Ovary (tissue), 9 donors: Measurements from ENCODE around the gene PCBP2. TPM values are rescaled to one million over a fixed set of nuclear protein-coding genes. Genes with fewer than 3 reads are reported as not detected.

Experiments used
- DNase-seq, 5 donors: peaks; one replicate each; pipeline ENCODE4 v3.0.0-alpha.2; 2019 to 2020
- H3K27ac ChIP-seq, 2 donors: fragments of 200-600 bp; one replicate each; pipeline versions ENCODE4 v1.5.1 to v1.8.0; 2019 to 2022
- H3K27me3 ChIP-seq: fragments of 200-600 bp; one replicate; pipeline ENCODE4 v1.8.0; 2022
- H3K36me3 ChIP-seq: fragments of 200-600 bp; sonication (generic); one replicate; pipeline ENCODE4 v1.5.1; 2019
- H3K4me1 ChIP-seq: one replicate; pipeline ENCODE4 v1.8.1; 2013; ENCODE audit warnings: mild to moderate bottlenecking, moderate library complexity; ENCODE audit not compliant: insufficient read depth
- H3K4me3 ChIP-seq: fragments of 200-600 bp; sonication (generic); one replicate; pipeline ENCODE4 v1.5.1; 2017
- H3K9me3 ChIP-seq, 2 donors: fragments of 200-600 bp in 1 of 2; sonication (generic) in 1 of 2; one replicate each; pipeline versions ENCODE4 v1.5.1 to v1.8.1; 2013 to 2019; ENCODE audit warnings: mild to moderate bottlenecking in 1 of 2, moderate library complexity in 1 of 2
- CTCF ChIP-seq, 3 donors: fragments of 450-650 bp in 2 of 3; fragments of 200-600 bp in 1 of 3; IDR thresholded peaks; one replicate each; pipeline versions ENCODE4 v1.5.1 to v1.8.0; 2016 to 2022; ENCODE audit warnings: antibody characterized with exemption in 3 of 3, mild to moderate bottlenecking in 1 of 3
- EP300 ChIP-seq: sonication (generic); formaldehyde crosslinking; IDR thresholded peaks from one replicate; pipeline ENCODE4 v1.6.1; 2017; ENCODE audit warnings: antibody characterized with exemption
- POLR2A ChIP-seq: fragments of 450-650 bp; IDR thresholded peaks from one replicate; pipeline ENCODE4 v1.6.1; 2017; ENCODE audit warnings: antibody characterized with exemption, mild to moderate bottlenecking, moderate library complexity
- WGBS, 3 donors: extraction: QIAGEN DNeasy Blood & Tissue Kit in 1 of 3; methylation state at CpG; one replicate each; pipeline versions ENCODE4 v1.1.5 to v1.1.7; 2013 to 2017; 5-methylcytosine and 5-hydroxymethylcytosine counted together
- intact Hi-C, 4 donors: fragments of 100-400 bp; cut with DNase I; formaldehyde crosslinking; loops; one replicate each; pipeline versions ENCODE4 v1.11.0 to v1.15.1; 2022 to 2023
- polyA plus RNA-seq, 2 donors: library from polyadenylated mRNA; stranded (reverse); fragments of 200-250 nt in 1 of 2; fragments of 350-450 nt in 1 of 2; fragmentation: Illumina TruSeq in 1 of 2; extraction: RNeasy Lipid Tissue Mini Kit (QIAGEN cat#74804) in 1 of 2; gene quantifications; one replicate each; pipeline ENCODE4 v1.2.3, GENCODE V29; 2013 to 2014
- total RNA-seq, 7 donors: library from RNA; depleted of rRNA in 2 of 7; stranded (reverse); fragments of >200 nt in 2 of 7; fragmentation: NEBNext Ultra II Directional in 3 of 7; extraction: Animal tissue kit (Norgen Biotek cat#: 25700) in 3 of 7; gene quantifications; one replicate each; pipeline versions ENCODE4 v1.1.0 to v1.2.4, GENCODE V29; 2016 to 2023
- donor health status: DM: no; HTN: no; CAD: no; lungs with moderate emphysema.
- donor health status: DM: no; HTN: no; CAD: no.
- donor health status: Bipolar disorder and iron deficiency.
- donor health status: DM: yes; HTN: yes; CAD: no.
- donor health status: DM: no; HTN: no; CAD: no.
- donor health status: DM: yes; HTN: yes; CAD: no.

PCBP2 gene
- total and polyA plus RNA-seq, 9 donors, result 413 to 1,354 (median 948) TPM

GRCh38 chr12:53452159-53453077 lies 516 bp downstream of the PCBP2 start:
- no peaks in the 10 kb centered on the region for H3K9me3 ChIP-seq
- TF ChIP-seq EP300 (no peak), CTCF (IDR thresholded peaks at IDR 0.05) (peak in 1 of 3 donors; percentile 26), POLR2A (peak; percentile 21)
- no peaks in the 10 kb centered on the region for H3K36me3 ChIP-seq
- peaks cover 2% of the 10 kb centered on the region for H3K4me1 ChIP-seq
- intact Hi-C loops, result loop anchor here in 3 of 4 donors (2.0 to 5.0 kb wide), 2 partner anchors 35 to 48 kb away; partner anchors contain the start of gene TARBP2 (in 2 of the 3)
- peak; percentile 90 to 94 (median 93) for DNase-seq
- WGBS, 3 donors, result 1% methylated on average over 65 to 68 of the region's 82 CpGs
- peak overlapping the region; percentile 80 to 93 for H3K27ac ChIP-seq
- peak overlapping the region; percentile 92 for H3K4me3 ChIP-seq
- H3K27me3 ChIP-seq, result no peaks in the 10 kb centered on the region

- WGBS, 3 donors, result 20 to 23% (median 22%) methylated on average over 6 of the region's 6 CpGs
These were observed 2.2 kb downstream of the PCBP2 start for GRCh38 chr12:53453953-53454640.

GRCh38 chr12:53454707-53455106 lies 2.8 kb downstream of the PCBP2 start:
- Histone ChIP-seq H3K27ac (no peak overlapping the region), H3K4me1 (peaks cover 2% of the 10 kb centered on the region), H3K27me3 (no peaks in the 10 kb centered on the region), H3K36me3 (no peaks in the 10 kb centered on the region), H3K9me3 (no peaks in the 10 kb centered on the region), H3K4me3 (no peak overlapping the region)
- WGBS, 3 donors, result 39 to 47% (median 41%) methylated on average over 3 of the region's 3 CpGs
- TF ChIP-seq EP300 (no peak), CTCF (IDR thresholded peaks at IDR 0.05) (no peak), POLR2A (no peak)
- intact Hi-C loops, result loop anchor here in 2 of 4 donors (2.0 to 5.0 kb wide), 2 partner anchors 18 to 33 kb away; no protein-coding TSS in a partner anchor
- no peak for DNase-seq

More at GRCh38 chr12:53453953-53454640, 2.2 kb downstream of the PCBP2 start:
- Histone ChIP-seq H3K36me3 (no peaks in the 10 kb centered on the region), H3K27ac (no peak overlapping the region), H3K4me1 (peaks cover 2% of the 10 kb centered on the region), H3K9me3 (no peaks in the 10 kb centered on the region), H3K4me3 (no peak overlapping the region), H3K27me3 (no peaks in the 10 kb centered on the region)
- DNase-seq, result no peak
- TF ChIP-seq POLR2A, result no peak
- no peak for TF ChIP-seq CTCF (IDR thresholded peaks at IDR 0.05)
- TF ChIP-seq EP300, result no peak
- intact Hi-C loops, result loop anchor here in 3 of 4 donors (2.0 to 5.0 kb wide), 3 partner anchors 19 to 47 kb away; partner anchors contain the start of gene TARBP2 (in 2 of the 3)

GRCh38 chr12:53456654-53457366 lies 4.9 kb downstream of the PCBP2 start:
- Histone ChIP-seq H3K27ac (no peak overlapping the region), H3K4me3 (no peak overlapping the region), H3K36me3 (no peaks in the 10 kb centered on the region), H3K9me3 (no peaks in the 10 kb centered on the region), H3K27me3 (no peaks in the 10 kb centered on the region), H3K4me1 (peaks cover 2% of the 10 kb centered on the region)
- intact Hi-C loops, result no loop called here
- 51 to 62% (median 52%) methylated on average over 6 of the region's 6 CpGs for WGBS, 3 donors
- TF ChIP-seq EP300, result no peak
- no peak for TF ChIP-seq POLR2A
- TF ChIP-seq CTCF (IDR thresholded peaks at IDR 0.05), result no peak
- DNase-seq, result no peak
